GM13977 (cell line): ENCODE results near the gene PRSS48.

Experiments used
- DNase-seq: peaks from one replicate; pipeline ENCODE4 v3.0.0; 2012; ENCODE audit warnings: low spot score
- in situ Hi-C: fragments of 300-500 bp; cut with MboI; formaldehyde crosslinking; loops from one replicate; pipeline ENCODE4 v1.12.0; 2022; ENCODE audit warnings: low sequenced_read_pairs, low pct_unique_long_range_greater_than_20kb, mixed read lengths, inconsistent platforms; ENCODE audit not compliant: unreplicated experiment
- TF ChIP-seq, protein P1 (sequence below): IDR thresholded peaks from 2 replicates; pipeline ENCODE4 v1.5.1; 2012; ENCODE audit warnings: mild to moderate bottlenecking, control low read depth; ENCODE audit not compliant: insufficient read depth; ENCODE audit errors: extremely low read depth, missing control alignments

PRSS48 gene, protein sequence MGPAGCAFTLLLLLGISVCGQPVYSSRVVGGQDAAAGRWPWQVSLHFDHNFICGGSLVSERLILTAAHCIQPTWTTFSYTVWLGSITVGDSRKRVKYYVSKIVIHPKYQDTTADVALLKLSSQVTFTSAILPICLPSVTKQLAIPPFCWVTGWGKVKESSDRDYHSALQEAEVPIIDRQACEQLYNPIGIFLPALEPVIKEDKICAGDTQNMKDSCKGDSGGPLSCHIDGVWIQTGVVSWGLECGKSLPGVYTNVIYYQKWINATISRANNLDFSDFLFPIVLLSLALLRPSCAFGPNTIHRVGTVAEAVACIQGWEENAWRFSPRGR

GRCh38 chr4:151276787-151277562 is at the start of gene PRSS48:
Gene PRSS48 (plus strand): TSS chr4:151277161. CDS start chr4:151277173, 12 bp downstream.
- TF ChIP-seq, protein P1, sequence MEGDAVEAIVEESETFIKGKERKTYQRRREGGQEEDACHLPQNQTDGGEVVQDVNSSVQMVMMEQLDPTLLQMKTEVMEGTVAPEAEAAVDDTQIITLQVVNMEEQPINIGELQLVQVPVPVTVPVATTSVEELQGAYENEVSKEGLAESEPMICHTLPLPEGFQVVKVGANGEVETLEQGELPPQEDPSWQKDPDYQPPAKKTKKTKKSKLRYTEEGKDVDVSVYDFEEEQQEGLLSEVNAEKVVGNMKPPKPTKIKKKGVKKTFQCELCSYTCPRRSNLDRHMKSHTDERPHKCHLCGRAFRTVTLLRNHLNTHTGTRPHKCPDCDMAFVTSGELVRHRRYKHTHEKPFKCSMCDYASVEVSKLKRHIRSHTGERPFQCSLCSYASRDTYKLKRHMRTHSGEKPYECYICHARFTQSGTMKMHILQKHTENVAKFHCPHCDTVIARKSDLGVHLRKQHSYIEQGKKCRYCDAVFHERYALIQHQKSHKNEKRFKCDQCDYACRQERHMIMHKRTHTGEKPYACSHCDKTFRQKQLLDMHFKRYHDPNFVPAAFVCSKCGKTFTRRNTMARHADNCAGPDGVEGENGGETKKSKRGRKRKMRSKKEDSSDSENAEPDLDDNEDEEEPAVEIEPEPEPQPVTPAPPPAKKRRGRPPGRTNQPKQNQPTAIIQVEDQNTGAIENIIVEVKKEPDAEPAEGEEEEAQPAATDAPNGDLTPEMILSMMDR = peak; percentile 81

GRCh38 chr4:151227172-151227571 is 49.8 kb upstream of the PRSS48 start:
- TF ChIP-seq, protein P1 = no peak
- in situ Hi-C loops = no loop called here
- DNase-seq = no peak

More at GRCh38 chr4:151276787-151277562, at the start of gene PRSS48:
- DNase-seq = peak; percentile 50
- in situ Hi-C loops = no loop called here

DNA sequence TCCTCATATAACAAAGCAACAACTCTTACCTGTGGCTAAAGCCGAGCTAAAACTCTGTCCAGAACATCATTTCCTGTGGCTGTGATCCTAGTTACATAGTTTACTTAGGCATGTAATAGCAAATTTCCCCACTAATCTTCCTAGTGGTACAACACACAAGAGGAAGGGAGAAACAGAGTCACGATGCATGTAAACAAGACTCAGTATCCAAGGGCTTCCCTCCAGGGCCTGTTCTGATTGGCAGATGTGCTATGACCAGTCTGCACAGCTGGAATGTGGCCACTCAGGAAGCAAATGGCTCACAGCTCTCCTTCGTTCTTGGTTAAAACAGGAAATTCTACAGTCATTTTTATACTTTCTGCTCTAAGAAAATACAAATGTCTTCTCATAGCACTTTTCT is 49.2 kb upstream of the PRSS48 start:
- in situ Hi-C loops = no loop called here
- no peak for DNase-seq
- TF ChIP-seq, protein P1 = no peak

GRCh38 chr4:151228189-151229119 is 48.5 kb upstream of the PRSS48 start:
- in situ Hi-C loops = no loop called here
- no peak for DNase-seq
- TF ChIP-seq, protein P1 = no peak

DNA sequence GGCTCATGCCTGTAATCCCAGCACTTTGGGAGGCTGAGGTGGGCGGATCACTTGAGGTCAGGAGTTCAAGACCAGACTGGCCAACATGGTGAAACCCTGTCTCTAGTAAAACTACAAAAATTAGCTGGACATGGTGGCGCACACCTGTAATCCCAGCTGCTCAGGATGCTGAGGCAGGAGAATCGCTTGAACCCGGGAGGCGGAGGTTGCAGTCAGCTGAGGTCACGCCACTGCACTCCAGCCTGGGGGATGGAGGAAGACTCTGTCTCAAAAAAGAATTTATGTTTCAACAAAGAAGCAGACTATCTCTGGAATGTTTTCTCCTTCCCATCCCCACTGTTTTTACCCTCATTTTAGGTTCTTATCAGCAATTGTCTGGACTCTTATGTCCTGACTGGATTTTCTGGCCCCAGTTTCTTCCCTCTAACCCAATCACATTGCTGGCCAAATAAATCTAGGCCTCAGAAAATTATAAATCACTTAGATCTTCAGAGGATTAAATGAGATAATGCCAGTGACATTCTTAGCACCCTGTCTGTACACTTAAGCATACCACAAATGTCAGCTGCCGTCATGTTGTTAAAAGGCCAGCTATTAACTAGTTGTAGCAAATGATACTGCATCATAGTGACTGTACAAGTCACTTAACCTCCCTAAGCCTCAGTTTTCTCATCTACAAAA is 44.9 kb upstream of the PRSS48 start:
- no peak for DNase-seq
- TF ChIP-seq, protein P1 = no peak
- in situ Hi-C loops = no loop called here
